Sigmoid colon (tissue), 7 donors: ENCODE data around the gene LIPK. TPM values are rescaled to one million over a fixed set of nuclear protein-coding genes. Genes with fewer than 3 reads are reported as not detected.
"Not testable (repeated sequence)": the region's sequence is repeated elsewhere in the genome, so short reads cannot be mapped to it uniquely, and the experiment has no call there.

Experiments used
- DNase-seq: peaks from one replicate; pipeline ENCODE4 v3.0.0-alpha.2; 2019
- H3K27ac ChIP-seq, 4 donors: fragments of 200-600 bp; sonication (generic); one replicate each; pipeline ENCODE4 v1.5.1; 2016 to 2019; ENCODE audit warnings: mild to moderate bottlenecking in 1 of 4
- H3K27me3 ChIP-seq, 3 donors: fragments of 200-600 bp; sonication (generic); one replicate each; pipeline ENCODE4 v1.5.1; 2019; ENCODE audit warnings: mild to moderate bottlenecking in 1 of 3
- H3K36me3 ChIP-seq, 4 donors: fragments of 200-600 bp; sonication (generic); one replicate each; pipeline ENCODE4 v1.5.1; 2016 to 2019
- H3K4me1 ChIP-seq, 4 donors: fragments of 200-600 bp; sonication (generic); one replicate each; pipeline ENCODE4 v1.5.1; 2017 to 2019
- H3K4me3 ChIP-seq, 4 donors: fragments of 200-600 bp; sonication (generic); one replicate each; pipeline ENCODE4 v1.5.1; 2017 to 2019; ENCODE audit warnings: mild to moderate bottlenecking in 2 of 4, moderate library complexity in 1 of 4
- H3K9me3 ChIP-seq, 4 donors: fragments of 200-600 bp in 3 of 4; sonication (generic) in 3 of 4; one replicate each; pipeline versions ENCODE4 v1.5.1 to v1.6.1; 2013 to 2019
- CTCF ChIP-seq, 4 experiments: fragments of 450-650 bp in 3 of 4; fragments of 200-600 bp in 1 of 4; IDR thresholded peaks; one replicate each; pipeline ENCODE4 v1.5.1; 2016 to 2019; ENCODE audit warnings: antibody characterized with exemption in 4 of 4, mild to moderate bottlenecking in 3 of 4, moderate library complexity in 2 of 4
- EP300 ChIP-seq, 4 donors: sonication (generic); formaldehyde crosslinking; IDR thresholded peaks; one replicate each; pipeline ENCODE4 v1.6.1; 2017; ENCODE audit warnings: antibody characterized with exemption in 4 of 4
- POLR2A ChIP-seq, 2 donors: fragments of 450-650 bp; IDR thresholded peaks; one replicate each; pipeline ENCODE4 v1.6.1; 2016; ENCODE audit warnings: antibody characterized with exemption in 2 of 2, mild to moderate bottlenecking in 2 of 2, moderate library complexity in 2 of 2
- POLR2AphosphoS5 ChIP-seq, 4 donors: sonication (generic); formaldehyde crosslinking; IDR thresholded peaks; one replicate each; pipeline ENCODE4 v1.6.1; 2017; ENCODE audit warnings: antibody characterized with exemption in 4 of 4
- WGBS, 2 donors: extraction: QIAGEN DNeasy Blood & Tissue Kit; methylation state at CpG; one replicate each; pipeline ENCODE4 v1.1.7; 2013; 5-methylcytosine and 5-hydroxymethylcytosine counted together
- intact Hi-C: fragments of 100-400 bp; cut with DNase I; formaldehyde crosslinking; loops from one replicate; pipeline ENCODE4 v1.15.1; 2023
- polyA plus RNA-seq, 3 donors: library from polyadenylated mRNA; stranded (reverse); fragments of 200-250 nt; gene quantifications; one replicate each; pipeline ENCODE4 v1.2.3, GENCODE V29; 2013
- total RNA-seq, 4 donors: library from RNA; depleted of rRNA; stranded (reverse); fragments of >200 nt; gene quantifications; one replicate each; pipeline ENCODE4 v1.1.0, GENCODE V29; 2016
- donor health status: healthy with polysubstance abuse.
- donor health status: Bipolar disorder and iron deficiency.
- donor health status: healthy.

The LIPK gene
- total and polyA plus RNA-seq, 7 donors, result not detected

- WGBS, 2 donors, result 59 to 82% methylated on average over 2 of the region's 2 CpGs
- H3K27ac ChIP-seq, result no peak overlapping the region
- no peaks in the 10 kb centered on the region for H3K4me1 ChIP-seq
- H3K9me3 ChIP-seq, result no peaks in the 10 kb centered on the region
- H3K4me3 ChIP-seq, result no peak overlapping the region
- intact Hi-C loops, result no loop called here
- no peaks in the 10 kb centered on the region for H3K36me3 ChIP-seq
- H3K27me3 ChIP-seq, result no peaks in the 10 kb centered on the region
- no peak for TF ChIP-seq POLR2AphosphoS5 (IDR thresholded peaks at IDR 0.05)
- no peak for TF ChIP-seq CTCF (IDR thresholded peaks at IDR 0.05)
- no peak for TF ChIP-seq POLR2A (IDR thresholded peaks at IDR 0.05)
- no peak for TF ChIP-seq EP300 (IDR thresholded peaks at IDR 0.05)
- no peak for DNase-seq
Observed at GRCh38 chr10:88733215-88733614, 27.2 kb downstream of the LIPK start.

DNA sequence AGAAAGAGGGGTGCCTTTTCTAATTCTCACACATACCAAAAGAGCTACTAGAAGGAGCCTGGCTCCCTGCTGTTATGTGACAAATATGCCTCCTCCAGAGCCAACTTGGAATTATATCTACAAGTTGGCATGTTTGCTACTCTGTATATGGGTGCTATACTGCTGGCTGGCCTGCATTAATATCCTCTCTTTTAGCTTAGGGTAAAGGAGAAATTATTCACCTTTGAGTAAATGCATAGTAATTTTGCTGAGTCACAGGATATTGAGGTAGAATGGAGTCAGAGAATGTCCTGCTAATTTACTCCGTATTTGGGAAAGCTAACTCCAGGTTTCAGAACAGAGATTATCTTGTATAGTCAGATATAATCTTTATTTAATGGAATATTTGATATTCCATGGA is 29.6 kb downstream of the LIPK start:
- Histone ChIP-seq H3K36me3 (no peaks in the 10 kb centered on the region), H3K27me3 (no peaks in the 10 kb centered on the region), H3K27ac (no peak overlapping the region), H3K4me3 (no peak overlapping the region), H3K9me3 (no peaks in the 10 kb centered on the region), H3K4me1 (no peaks in the 10 kb centered on the region)
- intact Hi-C loops, result no loop called here
- TF ChIP-seq POLR2A (IDR thresholded peaks at IDR 0.05) (no peak), POLR2AphosphoS5 (IDR thresholded peaks at IDR 0.05) (no peak), CTCF (IDR thresholded peaks at IDR 0.05) (no peak), EP300 (IDR thresholded peaks at IDR 0.05) (no peak)
- WGBS, 2 donors, result 53 to 79% methylated on average over 1 of the region's 1 CpG
- DNase-seq, result no peak

GRCh38 chr10:88741921-88742320 is 35.9 kb downstream of the LIPK start:
- H3K4me1 ChIP-seq, H3K4me3 ChIP-seq, H3K36me3 ChIP-seq, H3K9me3 ChIP-seq, H3K27me3 ChIP-seq, H3K27ac ChIP-seq, DNase-seq, intact Hi-C loops: not testable (repeated sequence)
- WGBS, 2 donors, result 66 to 89% methylated on average over 5 of the region's 5 CpGs

- Histone ChIP-seq H3K4me3 (no peak overlapping the region), H3K9me3 (no peaks in the 10 kb centered on the region), H3K4me1 (no peaks in the 10 kb centered on the region), H3K27me3 (no peaks in the 10 kb centered on the region), H3K27ac (no peak overlapping the region), H3K36me3 (no peaks in the 10 kb centered on the region)
- intact Hi-C loops, result no loop called here
- TF ChIP-seq POLR2AphosphoS5 (IDR thresholded peaks at IDR 0.05), result no peak
- no peak for TF ChIP-seq CTCF (IDR thresholded peaks at IDR 0.05)
- TF ChIP-seq EP300 (IDR thresholded peaks at IDR 0.05), result no peak
- TF ChIP-seq POLR2A (IDR thresholded peaks at IDR 0.05), result no peak
- 95 to 99% methylated on average over 1 of the region's 1 CpG for WGBS, 2 donors
- no peak for DNase-seq
Observed at GRCh38 chr10:88742448-88742847, 36.4 kb downstream of the LIPK start.

GRCh38 chr10:88744002-88744401 is 38.0 kb downstream of the LIPK start:
- Histone ChIP-seq H3K4me3 (no peak overlapping the region), H3K27ac (no peak overlapping the region), H3K4me1 (no peaks in the 10 kb centered on the region), H3K36me3 (no peaks in the 10 kb centered on the region), H3K9me3 (peaks cover 0 to 3% (median 0%) of the 10 kb centered on the region in 4 donors), H3K27me3 (no peaks in the 10 kb centered on the region)
- intact Hi-C loops, result no loop called here
- DNase-seq, result no peak
- TF ChIP-seq POLR2AphosphoS5 (IDR thresholded peaks at IDR 0.05) (no peak), POLR2A (IDR thresholded peaks at IDR 0.05) (no peak), CTCF (IDR thresholded peaks at IDR 0.05) (no peak), EP300 (IDR thresholded peaks at IDR 0.05) (no peak)
- 79 to 84% methylated on average over 5 of the region's 5 CpGs for WGBS, 2 donors
